Liver (tissue), 3 donors: ENCODE results near the gene PLCXD3.

Experiments used
- ATF3 ChIP-seq: IDR thresholded peaks from 2 replicates; pipeline ENCODE4 v1.6.1; 2016; ENCODE audit warnings: antibody characterized with exemption
- CTCF ChIP-seq: fragments of 150-350 bp; IDR thresholded peaks from 2 replicates; pipeline ENCODE4 v1.5.1; 2017; ENCODE audit warnings: improper control_type of control experiment, low read depth, low read length; ENCODE audit not compliant: missing input control
- FOXA2 ChIP-seq: IDR thresholded peaks from 2 replicates; pipeline ENCODE4 v1.6.1; 2016; ENCODE audit warnings: antibody characterized with exemption
- GABPA ChIP-seq, 2 donors: IDR thresholded peaks in 1 of 2; conservative IDR thresholded peaks in 1 of 2; 2 replicates each; pipeline ENCODE4 v1.6.1; 2016; ENCODE audit warnings: antibody characterized with exemption in 2 of 2, mild to moderate bottlenecking in 1 of 2, moderate library complexity in 1 of 2
- JUND ChIP-seq, 2 donors: IDR thresholded peaks; 2 replicates each; pipeline ENCODE4 v1.6.1; 2016; ENCODE audit warnings: antibody characterized with exemption in 2 of 2
- MAX ChIP-seq: IDR thresholded peaks from 2 replicates; pipeline ENCODE4 v1.6.1; 2016; ENCODE audit warnings: antibody characterized with exemption
- RAD21 ChIP-seq, 2 donors: IDR thresholded peaks; 2 replicates each; pipeline ENCODE4 v1.6.1; 2016; ENCODE audit warnings: antibody characterized with exemption in 2 of 2, mild to moderate bottlenecking in 2 of 2
- REST ChIP-seq: IDR thresholded peaks from 2 replicates; pipeline ENCODE4 v1.6.1; 2016; ENCODE audit warnings: antibody characterized with exemption, mild to moderate bottlenecking
- RXRA ChIP-seq, 2 donors: IDR thresholded peaks; 2 replicates each; pipeline ENCODE4 v1.6.1; 2017 to 2018; ENCODE audit warnings: antibody characterized with exemption in 2 of 2, mild to moderate bottlenecking in 1 of 2
- SP1 ChIP-seq: IDR thresholded peaks from 2 replicates; pipeline ENCODE4 v1.6.1; 2018; ENCODE audit warnings: antibody characterized with exemption, mild to moderate bottlenecking
- TAF1 ChIP-seq: conservative IDR thresholded peaks from 2 replicates; pipeline ENCODE4 v1.6.1; 2016; ENCODE audit warnings: antibody characterized with exemption, mild to moderate bottlenecking
- YY1 ChIP-seq: IDR thresholded peaks from 2 replicates; pipeline ENCODE4 v1.6.1; 2016; ENCODE audit warnings: antibody characterized with exemption, mild to moderate bottlenecking
- ZBTB33 ChIP-seq: IDR thresholded peaks from 2 replicates; pipeline ENCODE4 v1.6.1; 2016; ENCODE audit warnings: antibody characterized with exemption
- donor health status: healthy.
- donor health status: healthy.

GRCh38 chr5:41547991-41548390 lies 37.6 kb upstream of the PLCXD3 start:
- TF ChIP-seq RXRA (IDR thresholded peaks at IDR 0.05) (no peak), CTCF (no peak), YY1 (no peak), REST (no peak), TAF1 (no peak), MAX (no peak), JUND (IDR thresholded peaks at IDR 0.05) (no peak), RAD21 (IDR thresholded peaks at IDR 0.05) (no peak), SP1 (no peak), GABPA (IDR thresholded peaks at IDR 0.05 in 1 of 2, conservative IDR thresholded peaks at IDR 0.05 in 1 of 2) (no peak), FOXA2 (no peak), ZBTB33 (no peak), ATF3 (no peak)
